Measurements from ENCODE around the gene AIFM1.

The AIFM1 gene

DNA sequence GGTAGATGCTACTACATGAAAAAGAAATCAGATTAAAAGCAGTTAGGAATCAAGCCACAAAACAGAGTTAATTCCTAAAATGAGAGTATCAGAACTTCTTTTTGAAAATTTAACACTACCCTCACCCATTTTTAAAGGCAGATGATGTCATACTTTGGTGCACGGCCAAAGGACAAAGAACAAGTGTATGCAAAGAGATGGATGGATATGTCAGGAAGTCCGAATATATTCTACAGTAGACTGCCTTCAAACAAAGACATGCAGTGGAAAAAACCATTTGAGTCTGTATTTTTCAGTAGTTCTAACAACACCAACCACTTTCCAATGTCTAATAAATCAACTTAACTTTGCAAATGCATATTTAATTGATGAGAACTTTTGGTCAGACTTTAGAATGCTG is 2.2 kb downstream of the AIFM1 start:
- Histone ChIP-seq H3K9me2 (replicated peaks; ENCODE audit: insufficient read depth, low read length) (no peaks in the 10 kb centered on the region), H3K27me3 (replicated peaks; ENCODE audit: insufficient read depth, low read length) (no peaks in the 10 kb centered on the region), H4K20me1 (ENCODE audit: insufficient read depth, low read length) (no peaks in the 10 kb centered on the region), H3K79me2 (ENCODE audit: low read length) (peaks cover 41% of the 10 kb centered on the region), H3K27ac (ENCODE audit: low read length) (no peak overlapping the region), H3K4me2 (ENCODE audit: low read depth, low read length) (no peak overlapping the region), H3K9me3 (replicated peaks; ENCODE audit: insufficient read depth, low read length) (no peaks in the 10 kb centered on the region), H3F3A (ENCODE audit: insufficient read depth, low read length) (peaks cover 8% of the 10 kb centered on the region; the same call in 1 of the 2 replicates), H3K4me3 (ENCODE audit: low read length) (no peak overlapping the region), H3K4me1 (ENCODE audit: low read length) (peaks cover 4% of the 10 kb centered on the region; the same call in 1 of the 2 replicates), H3K36me3 (replicated peaks; ENCODE audit: insufficient read depth, low read length) (no peaks in the 10 kb centered on the region), H2AFZ (ENCODE audit: low read length) (no peak overlapping the region), H3K9ac (ENCODE audit: low read length) (no peak overlapping the region)
- TF ChIP-seq, protein P1, sequence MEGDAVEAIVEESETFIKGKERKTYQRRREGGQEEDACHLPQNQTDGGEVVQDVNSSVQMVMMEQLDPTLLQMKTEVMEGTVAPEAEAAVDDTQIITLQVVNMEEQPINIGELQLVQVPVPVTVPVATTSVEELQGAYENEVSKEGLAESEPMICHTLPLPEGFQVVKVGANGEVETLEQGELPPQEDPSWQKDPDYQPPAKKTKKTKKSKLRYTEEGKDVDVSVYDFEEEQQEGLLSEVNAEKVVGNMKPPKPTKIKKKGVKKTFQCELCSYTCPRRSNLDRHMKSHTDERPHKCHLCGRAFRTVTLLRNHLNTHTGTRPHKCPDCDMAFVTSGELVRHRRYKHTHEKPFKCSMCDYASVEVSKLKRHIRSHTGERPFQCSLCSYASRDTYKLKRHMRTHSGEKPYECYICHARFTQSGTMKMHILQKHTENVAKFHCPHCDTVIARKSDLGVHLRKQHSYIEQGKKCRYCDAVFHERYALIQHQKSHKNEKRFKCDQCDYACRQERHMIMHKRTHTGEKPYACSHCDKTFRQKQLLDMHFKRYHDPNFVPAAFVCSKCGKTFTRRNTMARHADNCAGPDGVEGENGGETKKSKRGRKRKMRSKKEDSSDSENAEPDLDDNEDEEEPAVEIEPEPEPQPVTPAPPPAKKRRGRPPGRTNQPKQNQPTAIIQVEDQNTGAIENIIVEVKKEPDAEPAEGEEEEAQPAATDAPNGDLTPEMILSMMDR (IDR thresholded peaks at IDR 0.05; ENCODE audit: low read length): no peak
- TF ChIP-seq EZH2 (optimal IDR thresholded peaks at IDR 0.05; ENCODE audit: low read depth, low read length) (no peak), EZH2phosphoT487 (IDR thresholded peaks at IDR 0.05; ENCODE audit: low read length) (no peak)
- no peak for DNase-seq

DNA sequence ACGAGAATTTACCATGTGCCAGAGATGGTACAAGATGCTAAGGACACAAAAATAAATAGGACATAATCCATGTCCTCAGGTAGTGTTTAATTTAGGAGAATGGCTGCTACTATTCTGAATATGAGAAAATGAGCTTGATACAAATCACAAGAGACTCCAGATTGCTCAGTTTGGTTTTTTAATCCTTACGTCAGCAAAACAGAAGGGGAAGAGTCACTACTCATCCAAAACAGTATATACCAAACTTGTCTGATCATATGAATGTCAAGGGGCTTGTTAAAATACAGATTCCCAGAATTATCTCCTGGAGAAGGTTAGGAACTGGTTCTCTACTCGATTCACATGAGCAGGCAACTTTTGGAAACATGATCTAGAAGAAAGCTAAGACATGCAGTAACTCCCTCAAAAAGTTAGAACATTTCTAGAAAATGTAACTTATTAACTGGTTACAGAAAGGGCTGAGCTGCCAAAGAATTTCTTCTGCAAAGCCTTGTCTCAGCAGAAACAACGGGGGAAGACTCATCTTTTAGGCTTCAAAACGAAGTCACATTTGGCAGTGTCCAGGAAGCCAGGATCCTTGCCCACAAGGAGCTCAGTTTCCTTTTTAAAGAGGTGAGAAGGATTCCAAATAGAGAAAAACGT is 3.4 kb downstream of the AIFM1 start:
- H3K79me2 ChIP-seq (ENCODE audit: low read length): peaks cover 44% of the 10 kb centered on the region
- no peaks in the 10 kb centered on the region for H3K36me3 ChIP-seq (replicated peaks; ENCODE audit: insufficient read depth, low read length)
- peaks cover 8% of the 10 kb centered on the region; the same call in 1 of the 2 replicates for H3F3A ChIP-seq (ENCODE audit: insufficient read depth, low read length)
- no peaks in the 10 kb centered on the region for H3K9me3 ChIP-seq (replicated peaks; ENCODE audit: insufficient read depth, low read length)
- DNase-seq: no peak
- no peaks in the 10 kb centered on the region for H3K9me2 ChIP-seq (replicated peaks; ENCODE audit: insufficient read depth, low read length)
- H2AFZ ChIP-seq (ENCODE audit: low read length): no peak overlapping the region
- H3K27ac ChIP-seq (ENCODE audit: low read length): no peak overlapping the region
- no peak overlapping the region for H3K4me2 ChIP-seq (ENCODE audit: low read depth, low read length)
- H3K9ac ChIP-seq (ENCODE audit: low read length): no peak overlapping the region
- TF ChIP-seq EZH2 (optimal IDR thresholded peaks at IDR 0.05; ENCODE audit: low read depth, low read length) (no peak), EZH2phosphoT487 (IDR thresholded peaks at IDR 0.05; ENCODE audit: low read length) (no peak)
- TF ChIP-seq, protein P1 (IDR thresholded peaks at IDR 0.05; ENCODE audit: low read length): no peak
- peaks cover 4% of the 10 kb centered on the region; the same call in 1 of the 2 replicates for H3K4me1 ChIP-seq (ENCODE audit: low read length)
- H3K27me3 ChIP-seq (replicated peaks; ENCODE audit: insufficient read depth, low read length): no peaks in the 10 kb centered on the region
- no peaks in the 10 kb centered on the region for H4K20me1 ChIP-seq (ENCODE audit: insufficient read depth, low read length)
- H3K4me3 ChIP-seq (ENCODE audit: low read length): no peak overlapping the region

DNA sequence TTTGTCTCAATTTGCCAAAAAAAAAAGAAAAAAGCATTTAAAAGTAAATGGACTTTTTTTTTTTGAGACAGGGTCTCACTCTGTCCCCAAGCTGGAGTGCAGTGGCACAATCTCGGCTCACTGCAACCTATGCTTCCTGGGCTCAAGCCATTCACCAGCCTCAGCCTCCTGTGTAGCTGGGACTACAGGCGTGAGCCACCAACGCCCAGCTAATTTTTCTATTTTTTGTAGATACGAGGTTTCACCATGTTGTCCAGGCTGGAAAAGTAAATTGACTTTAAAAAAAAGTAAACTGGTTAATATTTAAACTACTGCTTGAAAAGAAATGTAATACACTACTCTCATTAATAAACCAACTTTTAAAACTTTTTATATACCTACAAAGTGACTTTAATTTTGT is 5.9 kb downstream of the AIFM1 start:
- Histone ChIP-seq H3K27ac (ENCODE audit: low read length) (no peak overlapping the region), H2AFZ (ENCODE audit: low read length) (no peak overlapping the region), H3K36me3 (replicated peaks; ENCODE audit: insufficient read depth, low read length) (no peaks in the 10 kb centered on the region), H3K4me3 (ENCODE audit: low read length) (no peak overlapping the region), H3K79me2 (ENCODE audit: low read length) (peaks cover 37% of the 10 kb centered on the region), H3F3A (ENCODE audit: insufficient read depth, low read length) (no peaks in the 10 kb centered on the region), H3K9me3 (replicated peaks; ENCODE audit: insufficient read depth, low read length) (no peaks in the 10 kb centered on the region), H3K9me2 (replicated peaks; ENCODE audit: insufficient read depth, low read length) (no peaks in the 10 kb centered on the region), H3K4me1 (ENCODE audit: low read length) (no peaks in the 10 kb centered on the region), H4K20me1 (ENCODE audit: insufficient read depth, low read length) (no peaks in the 10 kb centered on the region), H3K4me2 (ENCODE audit: low read depth, low read length) (no peak overlapping the region), H3K9ac (ENCODE audit: low read length) (no peak overlapping the region), H3K27me3 (replicated peaks; ENCODE audit: insufficient read depth, low read length) (no peaks in the 10 kb centered on the region)
- DNase-seq: no peak
- TF ChIP-seq EZH2 (optimal IDR thresholded peaks at IDR 0.05; ENCODE audit: low read depth, low read length) (no peak), EZH2phosphoT487 (IDR thresholded peaks at IDR 0.05; ENCODE audit: low read length) (no peak)
- TF ChIP-seq, protein P1 (IDR thresholded peaks at IDR 0.05; ENCODE audit: low read length): no peak

Data from MM.1S (cell line).